HG03575 (cell line): ENCODE results near the gene KAZN.

ENCODE experiments used
- ATAC-seq: cut with Tn5 transposase; IDR thresholded peaks from one replicate; pipeline ENCODE4 v1.9.1; 2021; ENCODE audit not compliant: unreplicated experiment, insufficient number of reproducible peaks, low FRiP score; ENCODE audit errors: extremely low read depth

The KAZN gene

DNA sequence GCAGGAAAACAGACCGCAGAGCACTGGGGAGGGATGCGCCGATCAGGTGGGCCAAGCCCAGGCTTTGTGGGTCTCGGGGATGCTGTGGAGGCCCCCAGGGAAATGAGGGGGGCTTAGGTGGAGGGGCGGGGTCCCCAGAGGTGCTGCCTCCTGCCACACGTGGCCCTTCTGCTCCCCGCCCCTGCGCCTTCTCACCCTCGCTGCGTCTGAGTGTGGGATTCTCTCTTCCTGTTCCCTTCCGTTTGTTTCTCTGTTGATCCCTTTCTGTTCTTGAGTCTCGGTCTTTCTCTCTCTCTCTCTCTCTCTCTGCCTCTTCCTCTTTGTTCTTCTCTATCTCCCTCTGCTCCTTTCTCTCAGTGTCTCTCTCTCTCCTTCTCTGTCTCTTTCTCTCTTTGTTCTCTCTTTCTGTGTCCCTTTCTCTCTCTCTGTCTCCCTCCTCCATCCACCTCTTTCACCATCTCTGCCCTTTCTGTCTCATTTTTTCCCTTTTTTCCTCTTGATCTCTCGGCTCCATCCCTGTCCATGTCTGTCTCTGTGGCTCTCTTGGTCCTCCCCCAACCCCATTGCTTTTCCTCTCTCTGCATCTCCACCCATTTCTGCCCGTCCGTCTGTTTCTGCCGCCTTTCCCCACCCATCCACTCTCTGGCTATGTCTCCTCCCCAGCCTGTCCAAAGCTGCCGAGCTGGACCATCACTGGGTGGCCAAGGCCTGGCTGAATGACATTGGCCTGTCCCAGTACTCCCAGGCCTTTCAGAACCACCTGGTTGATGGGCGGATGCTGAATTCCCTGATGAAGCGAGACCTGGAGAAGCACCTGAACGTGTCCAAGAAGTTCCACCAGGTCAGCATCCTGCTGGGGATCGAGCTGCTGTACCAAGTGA, 502.6 kb downstream of the KAZN start:
- ATAC-seq: no peak

DNA sequence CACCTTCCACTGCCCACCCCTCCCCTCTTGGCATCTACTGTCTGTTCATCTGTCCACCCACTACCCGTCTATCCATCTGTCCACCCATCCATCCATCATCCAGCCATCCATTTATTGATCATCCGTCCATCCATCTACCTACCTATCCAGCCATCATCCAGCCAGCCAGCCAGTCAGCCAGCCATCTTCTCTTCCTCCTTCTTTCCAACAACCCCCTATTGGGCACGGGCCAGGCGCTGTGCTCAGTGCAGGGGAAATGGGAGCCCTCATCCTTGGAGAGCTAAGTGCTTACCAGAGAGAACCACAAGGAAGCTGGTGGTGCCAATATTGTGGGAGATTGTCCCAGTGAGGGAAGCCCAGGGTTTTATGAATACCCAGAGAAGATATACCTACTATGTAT, 503.3 kb downstream of the KAZN start:
- no peak for ATAC-seq

DNA sequence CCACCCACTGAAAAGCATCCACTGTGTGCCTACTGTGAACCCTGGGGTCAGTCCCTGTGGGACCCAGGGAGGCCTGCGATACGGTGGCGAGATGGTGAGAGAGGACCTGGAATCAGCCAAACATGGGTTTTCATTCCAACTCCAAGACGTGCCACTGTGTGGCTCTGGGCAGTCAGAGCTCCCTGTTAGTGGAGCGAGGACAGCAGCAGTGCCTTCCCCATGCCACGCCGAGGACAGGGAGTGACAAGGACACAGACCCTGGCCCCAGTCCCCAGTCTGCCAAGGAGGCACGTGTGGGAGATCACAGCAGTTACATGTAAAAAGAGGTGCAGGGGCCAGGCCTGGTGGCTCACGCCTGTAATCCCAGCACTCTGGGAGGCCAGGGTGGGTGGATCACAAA, 504.2 kb downstream of the KAZN start:
- ATAC-seq: no peak

DNA sequence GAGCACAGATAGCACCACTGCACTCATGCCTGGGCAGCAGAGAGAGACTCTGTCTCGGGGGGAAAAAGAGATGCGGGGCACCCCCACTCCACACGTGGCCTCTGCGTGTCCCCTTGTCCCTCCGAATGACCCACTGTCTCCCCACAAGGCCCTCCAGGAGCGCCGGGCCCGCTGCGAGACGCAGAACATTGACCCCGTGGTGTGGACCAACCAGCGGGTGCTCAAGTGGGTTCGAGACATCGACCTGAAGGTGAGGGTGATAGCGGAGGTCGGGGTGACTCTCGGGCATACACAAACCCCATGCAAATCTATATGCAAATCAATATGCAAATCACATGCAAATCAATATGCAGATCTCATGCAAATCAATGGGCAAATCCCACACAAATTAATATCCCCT, 504.7 kb downstream of the KAZN start:
- ATAC-seq: no peak

DNA sequence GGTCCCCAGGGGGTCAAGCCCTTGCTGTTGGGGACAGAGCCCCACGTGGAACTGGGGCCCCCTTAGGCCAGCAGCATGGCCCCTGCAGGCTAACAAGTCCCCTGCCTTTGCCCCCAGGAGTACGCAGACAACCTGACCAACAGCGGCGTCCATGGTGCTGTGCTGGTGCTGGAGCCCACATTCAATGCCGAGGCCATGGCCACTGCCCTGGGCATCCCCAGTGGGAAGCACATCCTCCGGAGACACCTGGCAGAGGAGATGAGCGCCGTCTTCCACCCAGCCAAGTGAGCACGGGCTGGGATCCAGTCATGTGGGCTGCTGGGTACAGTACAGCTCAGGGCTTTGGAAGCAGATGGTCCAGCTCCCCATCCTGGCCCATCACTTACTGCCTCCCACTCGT, 505.4 kb downstream of the KAZN start:
- ATAC-seq: no peak

DNA sequence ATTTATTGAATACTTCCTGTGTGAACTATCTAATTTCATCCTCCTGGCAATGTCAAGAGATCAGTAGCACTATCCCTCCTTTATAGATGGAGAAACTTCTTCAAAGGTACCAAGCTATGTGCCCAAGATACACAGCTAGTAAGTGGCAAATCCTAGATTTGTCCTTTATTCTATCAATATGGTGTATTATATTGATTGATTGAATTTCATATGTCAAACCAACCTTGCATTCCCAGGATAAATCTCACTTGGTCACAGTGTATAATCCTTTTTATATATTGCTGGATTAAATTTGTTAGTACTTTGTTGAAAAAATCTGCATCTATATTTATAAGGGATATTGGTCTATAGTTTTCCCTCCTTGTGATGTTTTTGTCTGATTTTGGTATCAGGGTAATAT, 506.3 kb downstream of the KAZN start:
- ATAC-seq: no peak

DNA sequence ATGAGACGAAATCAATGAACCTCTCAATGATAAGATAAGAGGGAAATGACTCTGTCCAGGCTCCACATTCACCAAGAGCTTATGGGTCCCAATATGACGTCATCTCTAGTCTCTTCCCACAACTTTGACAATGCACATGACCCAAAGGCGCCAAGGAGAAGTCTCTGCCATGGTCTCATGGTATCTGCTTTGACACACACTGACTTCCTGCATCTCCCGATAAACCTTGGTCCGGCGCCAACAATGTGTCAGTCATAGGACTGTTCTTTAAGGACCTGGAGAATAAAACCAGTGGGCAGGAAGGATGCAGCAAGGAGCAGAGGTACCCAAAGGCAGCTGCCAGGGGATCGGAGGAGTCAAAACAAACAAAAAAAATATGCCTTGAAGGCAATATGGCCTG, 508.1 kb downstream of the KAZN start:
- no peak for ATAC-seq

DNA sequence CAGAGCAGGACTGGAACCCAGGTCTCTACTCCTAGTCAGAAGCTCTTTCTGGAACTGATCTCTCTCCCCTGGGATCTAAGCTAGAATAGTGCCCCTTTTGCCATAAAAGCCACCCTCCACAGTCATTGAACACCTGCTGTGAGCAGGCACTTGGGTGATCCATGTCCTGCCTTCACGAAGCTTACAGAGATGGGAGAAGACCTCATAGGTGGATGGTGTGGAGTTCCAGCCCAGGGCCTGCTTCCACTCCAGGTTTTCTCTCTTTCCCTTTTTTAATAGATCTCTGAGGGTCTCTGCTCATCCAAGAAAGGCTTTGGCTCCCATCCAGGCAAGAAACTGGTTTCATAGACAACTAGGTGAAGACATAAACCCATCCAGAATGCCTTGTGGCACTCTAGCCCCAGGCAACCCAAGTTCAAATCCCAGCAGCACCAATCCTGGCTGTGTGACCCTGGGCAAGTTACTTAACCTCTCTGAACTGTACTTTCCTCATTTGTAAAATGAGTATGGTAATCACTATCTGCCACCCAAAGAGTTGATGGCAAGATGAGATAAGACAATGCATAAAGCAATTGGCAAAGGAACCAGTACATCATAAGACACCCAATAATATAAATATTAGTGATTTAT, 508.7 kb downstream of the KAZN start:
- ATAC-seq: no peak

DNA sequence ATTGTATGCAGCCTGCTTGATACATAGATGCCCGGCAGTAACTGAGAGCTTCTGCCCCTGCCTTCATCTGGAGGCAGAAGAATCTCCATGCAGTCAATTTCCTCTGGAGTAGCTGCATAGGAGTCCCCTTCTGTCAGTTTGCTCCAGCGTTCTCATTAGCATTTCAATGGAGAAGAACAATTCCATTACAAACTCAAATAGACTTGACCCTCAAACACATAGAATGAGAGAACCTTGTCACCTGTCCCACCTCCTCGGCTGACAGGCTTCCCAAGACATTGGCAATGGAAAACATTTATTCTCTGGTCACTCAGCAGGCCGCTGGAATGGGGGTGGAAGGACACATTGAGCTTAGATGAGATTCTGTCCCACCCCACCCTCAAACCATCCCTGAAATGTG, 509.4 kb downstream of the KAZN start:
- ATAC-seq: no peak

DNA sequence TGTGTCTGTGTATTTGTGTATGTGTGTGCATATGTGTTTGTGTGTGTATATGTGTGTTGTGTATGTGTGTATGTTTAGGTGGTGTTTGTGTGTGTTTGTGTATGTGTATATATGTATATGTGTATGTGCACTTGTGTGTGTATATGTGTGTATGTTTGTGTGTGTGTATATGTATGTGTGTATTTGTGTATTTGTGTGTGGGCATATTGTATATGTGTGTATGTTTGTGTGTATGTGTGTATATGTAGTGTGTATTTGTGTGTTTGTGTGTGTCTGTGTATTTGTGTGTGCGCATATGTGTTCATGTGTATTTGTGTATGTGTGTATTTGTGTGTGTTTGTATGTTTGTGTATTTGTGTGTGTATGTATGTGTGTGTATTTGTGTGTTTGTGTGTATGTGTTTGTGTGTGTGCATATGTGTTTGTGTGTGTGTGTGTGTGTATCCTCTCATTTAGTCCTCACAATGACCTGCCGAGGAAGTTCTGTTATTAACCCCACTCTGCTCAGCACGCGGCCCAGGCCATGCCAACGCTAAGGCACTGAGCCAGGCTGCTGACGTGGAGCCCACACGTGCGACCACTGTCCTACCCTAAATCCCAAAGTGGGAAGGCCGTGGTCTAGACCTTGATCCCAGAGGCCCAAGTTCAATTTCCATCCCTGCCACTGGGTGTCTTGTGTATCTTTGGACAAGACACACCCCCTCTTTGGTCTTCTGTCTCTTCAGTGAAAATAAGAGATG, 511.8 kb downstream of the KAZN start:
- no peak for ATAC-seq

DNA sequence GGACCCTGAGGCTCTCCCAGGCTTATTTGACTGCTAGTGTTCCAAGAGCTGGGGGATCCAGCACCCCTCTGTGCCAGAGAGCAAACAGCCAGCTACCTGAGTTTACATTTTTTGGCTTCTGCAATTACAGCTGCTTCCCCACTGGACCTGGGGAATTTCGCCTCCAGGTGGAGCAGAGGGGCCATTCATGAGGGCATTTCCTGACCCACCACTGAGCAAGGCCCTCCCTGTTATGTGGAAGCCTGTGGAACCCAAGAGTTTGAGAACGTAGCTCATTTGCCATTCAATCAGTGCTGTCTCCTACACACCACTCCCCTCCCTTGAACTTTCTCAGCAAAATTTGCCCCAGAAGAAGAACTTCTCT, 512.4 kb downstream of the KAZN start:
- no peak for ATAC-seq

DNA sequence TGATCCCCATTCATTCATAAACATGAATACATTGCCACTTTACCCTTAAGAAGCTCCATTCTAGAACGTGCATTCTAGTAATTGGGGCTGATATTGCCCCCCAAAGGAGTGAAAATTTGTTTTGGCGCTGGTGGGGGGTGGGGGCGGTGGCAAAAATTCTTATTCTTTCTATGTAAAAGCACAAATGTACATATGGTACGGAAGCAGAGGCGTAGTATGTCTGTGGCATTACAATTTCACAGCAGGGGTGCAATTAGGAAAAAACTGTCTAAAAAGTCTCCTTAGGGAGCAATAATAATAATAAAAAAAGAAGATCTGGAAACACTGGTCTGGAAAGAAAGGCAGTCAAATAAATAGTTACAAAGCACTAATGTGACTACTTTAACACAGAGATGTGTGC, 514.7 kb downstream of the KAZN start:
- ATAC-seq: no peak

DNA sequence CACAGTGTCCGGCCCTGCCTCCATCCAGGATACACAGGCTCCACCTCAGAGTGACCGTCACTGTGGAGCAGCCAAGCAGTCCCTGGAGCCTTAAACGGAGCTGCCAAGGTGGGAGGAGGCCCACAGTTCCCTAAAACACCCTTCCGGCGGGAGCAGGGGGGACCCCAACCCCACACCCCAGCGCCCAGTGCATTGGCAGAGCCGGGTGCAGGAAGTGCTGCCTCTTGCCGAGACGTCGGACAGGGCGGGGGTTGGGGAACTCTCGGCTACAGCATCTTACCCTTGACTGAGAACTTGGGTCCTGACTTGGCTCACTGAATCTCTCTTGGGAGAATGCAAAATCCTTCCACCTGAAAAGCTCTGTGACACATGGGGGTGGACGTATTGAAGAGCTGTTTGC, 516.4 kb downstream of the KAZN start:
- ATAC-seq: no peak

DNA sequence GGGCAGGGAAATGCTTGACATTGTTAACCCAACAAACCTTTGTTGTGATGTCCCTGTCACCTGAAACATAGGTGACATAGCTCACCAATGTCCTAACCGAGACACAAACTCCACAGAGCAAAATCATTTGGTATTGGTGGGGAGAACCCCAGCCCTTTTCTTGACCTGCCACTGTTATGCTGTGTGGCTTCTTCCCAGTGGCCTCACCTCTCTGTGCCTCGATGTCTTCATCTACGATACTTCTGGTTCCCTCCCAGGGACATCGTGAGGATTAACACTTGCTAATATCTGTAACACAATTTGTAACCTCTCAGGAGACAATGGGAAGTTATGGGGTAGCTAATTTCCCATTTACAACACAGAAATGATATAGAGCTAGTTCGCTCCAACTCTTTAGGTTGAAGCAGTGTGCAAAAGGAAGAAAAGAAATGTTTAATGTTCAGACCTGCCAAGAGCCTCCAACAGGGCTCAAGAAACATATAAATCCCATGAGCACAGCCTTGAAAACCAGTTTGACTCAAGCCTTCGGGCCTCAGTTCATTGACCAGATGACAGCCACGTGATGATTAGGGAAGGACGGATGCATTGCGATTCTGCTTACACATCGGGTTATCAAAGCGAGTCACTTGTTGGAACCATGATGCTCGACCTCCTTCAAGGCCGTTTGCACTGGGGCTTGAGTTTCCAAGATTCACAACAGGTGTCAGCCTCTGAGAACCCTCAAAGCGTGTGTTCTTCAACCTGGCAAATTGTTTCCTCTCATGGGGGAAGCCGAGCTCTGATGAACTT, 517.3 kb downstream of the KAZN start:
- ATAC-seq: no peak

DNA sequence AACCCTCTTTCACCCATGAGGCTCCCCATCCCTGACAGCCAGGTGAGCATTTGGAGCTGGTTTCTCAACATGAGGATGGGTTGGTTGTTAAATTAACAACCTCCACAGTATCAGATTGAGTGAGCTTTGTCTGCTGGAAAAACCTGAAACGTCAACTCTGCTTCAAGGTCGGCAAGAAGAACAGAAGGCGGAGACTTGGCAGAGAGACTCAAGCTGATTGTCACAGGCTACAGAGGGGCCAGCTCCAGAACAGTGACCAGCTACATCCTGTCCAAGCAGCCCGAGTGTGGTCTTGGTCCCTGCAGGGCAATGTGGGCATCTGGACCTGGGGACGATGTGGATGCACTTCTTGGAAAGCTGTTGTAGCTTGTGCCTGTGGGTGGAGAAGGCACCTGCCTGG, 518.5 kb downstream of the KAZN start:
- ATAC-seq: no peak

DNA sequence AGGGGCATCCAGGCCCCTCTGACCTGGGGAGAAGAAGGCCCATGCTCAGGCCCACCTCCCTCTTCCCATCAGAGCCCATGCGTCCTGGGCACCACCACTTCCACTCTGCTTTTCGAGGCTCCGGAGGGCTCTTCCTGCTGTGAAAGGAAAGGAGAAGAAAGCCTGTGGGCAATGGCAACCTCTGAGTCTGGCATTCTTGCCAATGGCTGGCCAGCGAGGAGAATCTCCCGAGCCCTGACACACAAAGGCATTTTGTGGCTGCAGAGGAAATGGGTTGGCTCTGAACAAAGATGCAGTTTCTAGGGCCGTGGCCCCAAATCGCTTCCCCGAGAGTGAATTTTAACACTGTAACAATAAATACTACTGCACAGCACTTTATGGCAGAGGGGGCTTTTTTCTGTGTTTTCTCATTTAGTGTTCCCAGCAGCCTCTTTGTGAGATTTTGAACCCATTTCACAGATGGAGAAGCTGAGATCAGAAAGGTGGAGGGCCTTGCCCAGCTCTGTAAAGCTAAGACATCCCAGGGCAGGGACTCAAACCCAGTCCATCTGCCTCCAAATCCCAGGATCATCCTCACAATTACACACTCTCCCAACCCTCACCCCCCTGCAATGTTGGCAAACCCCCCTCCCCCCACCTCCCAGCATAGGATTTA, 519.3 kb downstream of the KAZN start:
- no peak for ATAC-seq

DNA sequence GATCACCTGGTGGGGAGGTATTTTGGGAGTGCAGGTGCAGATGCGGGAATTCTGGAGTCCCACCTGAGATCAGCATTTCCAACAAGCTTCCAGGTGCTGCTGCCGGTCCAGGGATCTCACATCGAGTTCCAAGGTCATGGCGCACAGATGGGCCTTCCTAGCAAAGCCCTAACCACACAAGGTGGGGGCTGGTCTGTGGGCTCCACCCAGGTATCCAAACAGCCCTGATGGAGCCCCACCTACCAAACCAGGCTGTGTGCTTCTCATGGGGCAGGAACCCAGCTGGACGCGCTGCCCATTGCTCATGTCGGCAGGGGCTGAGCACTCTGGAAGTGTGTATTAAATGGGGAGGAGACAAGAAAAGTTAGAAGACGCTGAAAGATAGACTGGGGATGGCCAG, 520.1 kb downstream of the KAZN start:
- ATAC-seq: no peak

DNA sequence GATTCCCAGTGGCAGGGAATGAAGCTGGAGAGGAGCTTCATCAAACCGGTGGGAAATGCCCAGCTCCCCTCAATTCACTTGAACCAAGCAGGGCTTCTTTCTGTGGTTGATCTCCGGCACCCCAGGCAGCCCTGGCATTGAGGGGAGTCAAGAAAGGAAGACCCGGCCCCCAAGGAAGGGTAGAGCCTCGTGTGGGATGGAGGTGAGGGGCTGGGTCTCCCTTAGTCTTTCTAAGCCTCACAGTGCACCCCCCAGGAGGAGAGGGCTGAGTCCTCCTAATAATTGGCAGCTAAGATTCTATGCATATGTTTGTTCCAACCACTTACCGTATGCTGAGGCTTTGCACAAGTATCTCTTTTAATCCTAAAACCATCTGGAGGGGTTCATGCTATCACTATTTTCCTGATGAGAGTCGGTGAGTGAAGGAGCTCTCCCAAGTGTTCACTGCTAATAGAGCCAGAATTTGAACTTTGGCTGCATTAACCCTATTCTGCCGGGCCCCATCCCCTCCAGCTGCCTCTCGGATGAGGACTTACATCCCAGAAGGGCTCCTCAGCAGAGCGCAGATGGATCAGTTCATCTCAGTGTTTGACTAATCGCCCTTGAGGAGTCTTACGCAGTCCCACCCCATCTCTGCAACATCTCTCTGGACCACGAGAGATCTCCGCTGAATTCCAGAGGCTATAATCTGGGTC, 521.9 kb downstream of the KAZN start:
- ATAC-seq: no peak
